NOMO-1 treated with DMSO at 0.1 percent for 48 hours (cell line): ENCODE data around the gene CALHM5.
"Not testable (repeated sequence)": the region's sequence is repeated elsewhere in the genome, so short reads cannot be mapped to it uniquely, and the experiment has no call there.

Source experiments
- DNase-seq: peaks from one replicate; lab custom pipeline; 2025; ENCODE audit not compliant: unreplicated experiment; lab: John Stamatoyannopoulos, UW

CALHM5 gene, protein sequence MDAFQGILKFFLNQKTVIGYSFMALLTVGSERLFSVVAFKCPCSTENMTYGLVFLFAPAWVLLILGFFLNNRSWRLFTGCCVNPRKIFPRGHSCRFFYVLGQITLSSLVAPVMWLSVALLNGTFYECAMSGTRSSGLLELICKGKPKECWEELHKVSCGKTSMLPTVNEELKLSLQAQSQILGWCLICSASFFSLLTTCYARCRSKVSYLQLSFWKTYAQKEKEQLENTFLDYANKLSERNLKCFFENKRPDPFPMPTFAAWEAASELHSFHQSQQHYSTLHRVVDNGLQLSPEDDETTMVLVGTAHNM

DNA sequence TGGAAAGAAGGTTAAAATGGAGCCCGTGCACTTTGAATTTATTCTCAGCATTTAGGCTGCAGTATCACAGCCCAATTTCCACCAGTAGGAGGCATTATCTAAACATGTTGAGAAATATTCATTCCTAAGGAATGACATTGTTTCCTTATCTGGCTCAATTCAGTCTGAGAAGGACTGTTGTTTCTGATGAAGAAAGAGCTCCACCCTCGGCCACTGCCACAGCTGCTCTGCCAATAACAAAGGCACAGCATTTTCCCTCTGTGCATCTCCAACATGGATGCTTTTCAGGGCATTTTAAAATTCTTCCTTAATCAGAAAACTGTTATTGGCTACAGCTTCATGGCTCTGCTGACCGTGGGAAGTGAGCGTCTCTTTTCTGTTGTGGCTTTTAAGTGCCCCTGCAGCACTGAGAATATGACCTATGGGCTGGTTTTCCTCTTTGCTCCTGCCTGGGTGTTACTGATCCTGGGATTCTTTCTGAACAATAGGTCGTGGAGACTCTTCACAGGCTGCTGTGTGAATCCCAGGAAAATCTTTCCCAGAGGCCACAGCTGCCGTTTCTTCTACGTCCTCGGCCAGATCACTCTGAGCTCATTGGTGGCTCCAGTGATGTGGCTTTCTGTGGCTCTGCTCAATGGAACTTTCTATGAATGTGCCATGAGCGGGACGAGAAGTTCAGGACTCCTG, at the start of gene CALHM5:
TSS of gene CALHM5 (plus strand) at position 216 of the 687 bp plus-strand sequence. CDS start at position 274, 58 bp downstream.
- no peak for DNase-seq

DNA sequence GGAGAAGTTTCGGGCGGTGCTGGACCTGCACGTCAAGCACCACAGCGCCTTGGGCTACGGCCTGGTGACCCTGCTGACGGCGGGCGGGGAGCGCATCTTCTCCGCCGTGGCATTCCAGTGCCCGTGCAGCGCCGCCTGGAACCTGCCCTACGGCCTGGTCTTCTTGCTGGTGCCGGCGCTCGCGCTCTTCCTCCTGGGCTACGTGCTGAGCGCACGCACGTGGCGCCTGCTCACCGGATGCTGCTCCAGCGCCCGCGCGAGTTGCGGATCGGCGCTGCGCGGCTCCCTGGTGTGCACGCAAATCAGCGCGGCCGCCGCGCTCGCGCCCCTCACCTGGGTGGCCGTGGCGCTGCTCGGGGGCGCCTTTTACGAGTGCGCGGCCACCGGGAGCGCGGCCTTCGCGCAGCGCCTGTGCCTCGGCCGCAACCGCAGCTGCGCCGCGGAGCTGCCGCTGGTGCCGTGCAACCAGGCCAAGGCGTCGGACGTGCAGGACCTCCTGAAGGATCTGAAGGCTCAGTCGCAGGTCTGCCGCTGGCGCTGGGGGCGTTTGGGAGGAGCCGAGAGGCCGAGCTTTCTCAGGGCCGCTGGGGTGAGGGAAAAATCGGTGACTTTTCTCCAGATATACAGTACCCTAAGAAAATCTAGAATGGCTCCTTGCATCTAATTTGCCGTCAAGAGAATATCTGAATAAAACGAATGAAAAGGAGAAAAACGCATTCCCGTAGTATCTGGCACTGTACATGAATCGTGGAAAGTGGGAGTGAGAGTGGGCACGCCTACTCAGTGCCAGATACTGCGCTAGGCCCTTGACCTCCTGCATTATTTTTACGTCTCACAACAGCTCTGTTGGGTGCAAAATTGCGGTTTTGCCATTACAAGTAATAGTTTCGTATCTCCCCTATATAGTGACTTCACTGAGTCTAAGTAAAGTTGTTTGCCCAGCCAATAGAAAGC, 49.2 kb upstream of the CALHM5 start:
- peak; percentile 55 for DNase-seq

DNA sequence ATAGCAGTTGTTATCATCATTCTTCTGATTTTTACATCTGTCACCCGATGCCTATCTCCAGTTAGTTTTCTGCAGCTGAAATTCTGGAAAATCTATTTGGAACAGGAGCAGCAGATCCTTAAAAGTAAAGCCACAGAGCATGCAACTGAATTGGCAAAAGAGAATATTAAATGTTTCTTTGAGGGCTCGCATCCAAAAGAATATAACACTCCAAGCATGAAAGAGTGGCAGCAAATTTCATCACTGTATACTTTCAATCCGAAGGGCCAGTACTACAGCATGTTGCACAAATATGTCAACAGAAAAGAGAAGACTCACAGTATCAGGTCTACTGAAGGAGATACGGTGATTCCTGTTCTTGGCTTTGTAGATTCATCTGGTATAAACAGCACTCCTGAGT, 48.1 kb upstream of the CALHM5 start:
- DNase-seq = no peak

DNA sequence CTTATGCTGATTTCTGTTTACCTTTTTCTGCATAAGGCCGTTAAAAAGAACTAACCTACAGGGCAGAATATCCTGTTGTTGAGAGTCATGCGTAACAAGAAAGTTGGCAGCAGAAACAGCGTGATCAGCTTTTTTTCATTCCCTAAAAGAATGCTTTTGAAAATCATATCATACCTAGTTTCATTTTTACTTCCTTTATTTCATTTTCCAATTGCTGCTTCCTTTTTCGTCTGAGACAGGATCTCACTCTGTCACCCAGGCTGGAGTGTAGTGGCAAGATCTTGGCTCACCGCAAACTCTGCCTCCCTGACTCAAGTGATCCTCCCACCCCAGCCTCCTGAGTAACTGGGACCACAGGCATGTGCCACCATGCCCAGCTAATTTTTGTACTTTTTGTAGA, 46.2 kb upstream of the CALHM5 start:
- peak; percentile 84 for DNase-seq

DNA sequence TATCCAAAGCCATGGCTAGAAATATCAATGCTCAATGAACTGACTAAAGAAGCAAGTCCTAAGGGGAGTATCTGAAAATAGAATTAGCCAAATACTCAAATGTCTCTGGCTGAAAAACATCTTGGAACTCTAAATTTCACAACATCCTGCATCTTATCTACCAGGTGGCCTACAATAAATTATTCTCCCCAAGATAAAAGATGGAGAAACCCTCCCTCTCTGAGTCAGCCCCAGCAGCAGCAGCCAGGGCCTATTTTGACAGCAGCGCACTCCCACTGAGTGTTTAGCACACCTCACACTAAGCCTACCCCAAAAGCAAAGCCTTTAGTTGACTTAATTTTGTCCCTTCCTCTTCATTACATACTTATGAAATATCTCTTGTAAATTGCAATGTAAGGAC, 44.3 kb upstream of the CALHM5 start:
- no peak for DNase-seq

DNA sequence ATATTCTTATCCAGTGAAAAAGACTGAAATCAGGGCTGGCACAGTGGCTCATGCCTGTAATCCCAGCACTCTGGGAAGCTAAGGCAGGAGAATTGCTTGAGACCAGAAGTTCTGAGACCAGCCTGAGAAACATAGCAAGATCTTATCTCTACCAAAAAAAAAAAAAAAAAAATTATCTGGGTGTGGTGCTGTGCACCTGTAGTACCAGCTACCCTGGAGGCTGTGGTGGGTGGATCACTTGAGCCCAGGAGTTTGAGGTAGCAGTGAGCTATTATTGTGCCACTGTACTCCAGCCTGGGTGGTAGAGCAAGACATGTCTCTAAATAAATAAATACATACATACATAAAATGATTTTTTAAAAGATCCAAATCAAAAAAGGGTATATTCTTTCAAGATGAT, 43.9 kb upstream of the CALHM5 start:
- no peak for DNase-seq

DNA sequence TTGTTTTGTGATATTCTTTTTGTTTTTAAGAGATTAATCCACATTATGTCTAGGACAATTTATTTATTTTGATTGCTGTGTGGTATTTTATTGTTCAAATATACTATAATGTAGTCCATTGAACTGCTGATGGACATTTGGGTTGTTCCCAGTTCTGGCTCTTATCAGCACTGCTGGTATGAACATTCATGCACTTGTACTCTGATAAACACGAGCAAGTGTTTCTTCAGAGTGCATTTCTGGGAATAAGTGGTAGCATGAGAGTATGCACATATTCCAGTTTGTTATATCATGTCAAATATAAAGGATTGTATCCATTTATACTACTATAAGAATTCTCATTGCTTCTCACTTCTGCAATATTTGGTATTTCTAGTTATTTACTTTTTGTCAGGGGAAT, 43.1 kb upstream of the CALHM5 start:
- DNase-seq = no peak

DNA sequence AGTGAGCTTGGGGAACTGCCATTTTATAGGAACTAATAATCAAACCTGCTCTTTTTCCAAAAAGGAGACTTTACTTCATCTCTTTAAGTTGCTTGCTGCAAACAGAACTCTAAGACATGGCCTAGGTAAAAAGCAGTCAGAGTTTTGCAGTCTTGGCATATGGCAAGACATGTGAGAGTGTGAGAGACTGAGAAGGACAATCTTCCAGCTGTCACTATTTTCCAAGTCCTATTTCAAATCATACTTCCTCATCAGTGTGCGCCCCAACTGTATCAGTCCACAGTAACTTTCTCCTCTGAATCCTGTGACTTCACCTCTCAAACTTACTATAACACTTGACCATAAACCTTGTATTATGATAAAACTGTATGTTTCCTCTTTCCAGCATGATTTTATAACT, 39.9 kb upstream of the CALHM5 start:
- DNase-seq = no peak

DNA sequence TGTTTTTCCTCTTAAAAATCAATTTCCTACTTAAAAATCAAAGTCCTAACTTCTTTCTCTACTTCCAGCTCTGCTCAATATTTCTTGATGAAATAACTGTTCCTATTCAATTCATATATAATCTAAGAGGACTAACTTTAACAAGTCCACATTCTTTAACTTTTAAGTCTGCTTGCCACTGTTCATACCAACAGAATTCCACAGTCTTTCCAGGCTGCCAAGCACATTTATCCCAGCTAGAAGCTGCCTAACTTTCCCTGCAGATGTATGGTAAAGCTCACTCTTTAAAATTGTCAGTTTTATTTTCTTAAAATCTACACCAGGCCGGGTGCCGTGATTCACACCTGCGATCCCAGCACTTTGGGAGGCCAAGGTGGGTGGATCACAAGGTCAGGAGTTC, 38.7 kb upstream of the CALHM5 start:
- no peak for DNase-seq

DNA sequence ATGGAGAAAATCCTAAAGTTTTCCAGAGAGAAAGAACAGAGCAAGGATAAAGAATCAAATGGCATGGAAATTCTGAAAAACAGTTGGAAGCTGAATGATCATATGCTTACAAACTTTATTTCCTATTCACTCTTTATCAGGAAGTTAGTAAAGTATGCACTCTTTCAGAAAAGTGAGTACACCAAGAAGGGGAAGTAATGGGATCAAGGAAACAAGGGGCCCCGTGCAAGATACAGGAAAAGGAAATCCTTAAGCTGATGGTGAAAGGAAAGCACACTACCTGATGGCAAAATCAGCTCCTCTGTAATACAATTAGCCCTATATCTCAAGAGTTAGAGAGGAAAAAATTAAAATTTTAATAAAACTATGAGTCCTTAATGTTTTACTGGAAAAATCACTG, 36.3 kb upstream of the CALHM5 start:
- peak; percentile 65 for DNase-seq

DNA sequence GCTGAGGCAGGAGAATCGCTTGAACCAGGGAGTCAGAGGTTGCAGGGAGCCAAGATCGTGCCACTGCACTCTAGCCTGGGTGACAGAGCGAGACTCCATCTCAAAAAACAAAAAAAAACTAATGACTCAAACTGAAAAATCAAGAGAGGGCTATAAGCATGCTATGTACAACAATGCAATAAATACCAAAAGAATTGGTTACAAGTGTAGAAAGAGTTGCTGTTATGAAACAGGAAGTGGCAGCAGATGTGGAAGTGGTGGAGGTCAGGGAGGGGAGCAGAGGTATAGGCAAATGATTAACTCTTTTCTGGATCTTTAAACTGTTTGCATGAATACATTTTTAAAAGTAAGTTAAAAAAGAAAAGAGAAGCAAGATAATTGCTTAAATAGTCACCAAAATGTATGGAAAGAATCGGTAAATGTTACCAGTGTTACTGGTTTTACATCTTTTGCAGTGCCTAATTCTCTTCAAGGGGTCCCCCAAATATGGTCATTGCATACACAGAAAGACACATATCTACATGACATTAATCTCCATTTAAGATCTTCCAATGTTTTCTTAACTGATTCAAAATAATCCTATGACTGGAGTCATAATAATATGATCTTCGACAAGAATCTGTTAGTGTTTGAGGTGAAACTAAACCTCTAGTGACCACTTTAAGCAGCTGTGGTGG, 35.3 kb upstream of the CALHM5 start:
- DNase-seq = peak; percentile 88

DNA sequence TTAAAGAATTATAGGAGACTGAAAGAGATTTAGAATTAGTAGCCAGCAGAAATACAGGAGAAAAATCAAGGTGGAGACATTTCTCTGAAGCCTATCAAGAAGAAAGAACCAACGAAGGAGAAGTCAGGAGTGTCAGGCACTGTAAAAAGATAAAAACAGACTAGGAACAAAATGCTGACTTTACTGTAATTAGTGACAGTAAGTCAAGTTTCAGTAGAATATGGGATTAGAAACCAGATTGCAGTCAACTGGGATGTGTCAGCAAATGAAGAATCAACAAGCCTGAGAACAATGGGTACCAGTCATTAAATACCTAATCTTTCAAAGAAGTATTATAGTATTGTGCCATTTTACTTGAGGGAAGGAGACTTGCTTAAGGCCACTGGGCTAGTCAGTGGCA, 28.7 kb upstream of the CALHM5 start:
- no peak for DNase-seq

DNA sequence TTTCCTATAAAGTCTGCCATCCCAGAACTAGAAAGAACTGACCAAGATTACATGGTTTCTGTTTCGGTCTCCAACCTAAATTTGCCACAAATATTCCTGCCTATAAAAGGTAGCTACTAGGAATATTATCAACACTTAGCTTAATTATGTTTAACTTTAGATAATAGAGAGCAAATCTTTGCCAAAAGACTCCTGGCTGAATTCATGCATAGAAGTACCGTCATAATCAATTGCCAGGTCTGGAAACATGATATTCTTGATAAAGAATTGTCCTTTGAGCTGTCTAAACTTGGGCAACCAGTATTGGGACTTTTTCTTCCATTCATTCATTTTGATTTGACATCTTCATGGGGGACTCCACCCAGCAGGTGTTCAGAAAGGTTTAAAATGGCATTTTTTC, 27.8 kb upstream of the CALHM5 start:
- no peak for DNase-seq

DNA sequence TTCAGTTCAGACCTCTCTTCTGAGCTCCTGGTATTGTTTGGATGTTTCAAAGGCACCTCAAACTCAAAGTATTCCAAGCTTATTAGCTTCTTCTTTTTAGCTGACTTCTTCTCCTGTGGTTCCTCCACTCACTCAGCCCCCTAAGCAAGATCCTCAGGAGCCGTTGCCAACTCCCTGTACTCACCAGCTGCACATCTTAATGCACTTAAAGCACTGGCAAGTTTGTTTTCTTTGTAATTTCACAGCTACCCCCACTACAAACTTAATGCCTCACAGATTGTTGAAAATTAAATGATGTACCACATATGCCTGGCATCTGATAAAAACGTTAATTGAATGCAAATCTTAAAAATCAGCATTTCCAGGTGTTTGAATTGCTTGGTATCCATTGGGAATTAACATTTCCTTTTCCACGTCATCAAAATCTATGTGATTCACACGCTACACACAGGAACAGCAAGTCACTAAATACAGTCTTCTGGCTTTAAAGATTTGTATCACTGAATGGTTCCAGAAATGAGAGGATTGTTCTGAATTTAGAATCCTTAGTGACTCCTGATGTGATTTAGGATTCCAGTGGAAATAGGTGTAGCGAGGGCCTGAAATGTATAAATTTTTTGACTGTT, 25.8 kb upstream of the CALHM5 start:
- DNase-seq = no peak

DNA sequence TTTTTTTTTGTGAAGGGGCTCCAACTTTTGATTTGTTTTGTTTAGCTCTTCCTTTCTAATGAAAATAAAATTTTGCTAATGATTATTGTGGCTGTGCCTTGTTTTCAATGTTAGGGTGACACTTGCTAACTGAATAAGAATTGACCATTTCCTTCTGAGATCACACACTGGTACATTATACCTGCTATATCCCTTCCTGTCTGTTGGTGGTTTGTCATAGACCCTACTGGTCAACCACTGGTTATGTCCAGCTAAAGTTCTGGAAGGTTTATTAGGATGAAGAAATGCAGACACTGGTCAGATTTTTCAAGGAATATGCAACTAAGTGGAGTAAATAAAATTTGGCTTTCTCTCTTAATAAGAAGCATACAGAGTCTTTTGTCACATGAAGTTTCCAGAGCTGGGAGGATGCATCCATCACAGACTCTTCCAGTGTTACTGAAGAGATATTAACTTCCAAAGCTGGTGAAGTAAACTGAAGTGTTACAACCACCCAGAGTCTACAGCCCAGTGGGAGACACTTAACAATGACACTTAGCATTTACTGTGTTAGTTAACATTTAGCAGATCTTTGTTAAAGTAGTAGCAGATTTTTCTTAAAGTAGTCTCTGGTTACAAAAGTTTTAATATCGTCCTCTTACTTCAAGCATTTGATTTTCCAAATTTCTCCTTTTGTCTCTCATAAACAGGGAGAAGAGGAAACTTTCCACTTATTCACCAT, 19.7 kb upstream of the CALHM5 start:
- no peak for DNase-seq

DNA sequence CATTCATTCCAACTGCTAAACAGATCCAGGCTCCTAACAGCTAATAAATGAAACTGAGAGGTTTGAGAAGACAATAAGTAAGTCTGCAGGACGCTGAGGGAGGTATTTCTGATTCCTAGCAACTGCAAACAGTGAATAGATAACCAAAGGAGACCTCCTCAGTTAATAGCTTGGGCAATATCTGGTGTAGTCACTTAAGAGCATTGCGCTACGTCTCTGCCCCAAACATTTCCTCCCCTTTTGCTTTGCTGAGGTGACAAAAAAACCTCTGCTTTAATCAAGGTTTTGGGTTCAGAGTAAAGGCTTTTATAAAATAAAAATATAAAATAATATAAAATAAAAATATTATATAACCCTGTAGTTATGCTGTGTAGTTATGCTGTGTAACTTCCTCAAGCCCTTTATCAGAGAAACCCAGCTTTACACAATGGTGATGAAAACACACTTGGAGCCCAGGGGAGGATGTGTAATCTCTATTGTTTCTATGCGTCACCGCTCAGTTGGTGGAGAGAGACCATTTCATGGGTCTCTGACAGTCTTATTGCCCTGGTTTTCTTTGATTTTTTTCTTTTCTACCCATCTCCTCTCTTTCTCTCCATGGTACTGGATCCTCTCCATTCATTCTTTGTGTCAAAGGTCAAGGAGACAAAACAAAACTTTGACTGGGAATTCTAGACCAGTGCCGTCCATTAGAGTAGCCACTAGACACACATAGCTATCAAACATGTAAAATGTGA, 18.9 kb upstream of the CALHM5 start:
- peak; percentile 23 for DNase-seq

DNA sequence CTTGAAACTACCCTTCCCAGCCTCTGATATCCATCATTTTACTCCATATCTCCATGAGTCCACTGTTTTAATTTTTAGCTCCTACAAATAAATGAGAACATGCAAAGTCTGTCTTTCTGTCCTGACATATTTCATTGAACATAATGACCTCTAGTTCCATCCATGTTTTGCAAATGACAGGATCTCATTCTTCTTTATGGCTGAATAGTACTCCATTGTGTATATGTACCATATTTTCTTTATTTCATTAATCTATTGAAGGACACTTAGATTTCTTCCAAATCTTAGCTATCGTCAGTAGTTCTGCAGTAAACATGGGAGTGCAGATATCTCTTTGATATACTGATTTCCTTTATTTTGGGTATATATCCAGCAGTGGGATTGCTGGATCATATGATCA, 16.3 kb upstream of the CALHM5 start:
- DNase-seq = not testable (repeated sequence)

DNA sequence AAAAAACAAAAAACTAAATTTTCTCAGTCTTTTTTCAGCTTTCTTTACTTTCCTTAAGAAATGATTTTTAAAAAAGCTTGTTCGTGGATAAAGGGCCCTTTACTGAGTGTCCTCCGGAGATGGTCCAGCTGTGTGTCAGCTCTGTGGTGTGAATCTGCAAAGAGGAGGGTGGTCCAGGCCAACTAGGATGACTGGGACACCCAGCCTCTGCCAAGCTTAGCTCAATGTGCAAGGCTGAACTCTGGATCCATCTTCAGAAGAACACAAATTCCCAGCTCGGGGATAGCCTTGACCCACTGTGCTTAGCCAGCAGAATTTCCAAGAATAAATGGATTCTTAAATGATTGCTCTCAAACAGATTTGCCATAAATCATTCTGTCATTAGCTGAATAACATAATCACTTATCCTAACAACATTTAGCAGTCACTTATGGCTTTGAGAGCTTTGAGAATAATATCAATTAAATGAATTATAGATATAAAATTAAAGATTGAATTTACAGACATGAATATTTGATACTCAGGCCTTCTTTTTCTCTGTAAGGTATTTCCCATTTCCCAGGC, 14.2 kb upstream of the CALHM5 start:
- no peak for DNase-seq

DNA sequence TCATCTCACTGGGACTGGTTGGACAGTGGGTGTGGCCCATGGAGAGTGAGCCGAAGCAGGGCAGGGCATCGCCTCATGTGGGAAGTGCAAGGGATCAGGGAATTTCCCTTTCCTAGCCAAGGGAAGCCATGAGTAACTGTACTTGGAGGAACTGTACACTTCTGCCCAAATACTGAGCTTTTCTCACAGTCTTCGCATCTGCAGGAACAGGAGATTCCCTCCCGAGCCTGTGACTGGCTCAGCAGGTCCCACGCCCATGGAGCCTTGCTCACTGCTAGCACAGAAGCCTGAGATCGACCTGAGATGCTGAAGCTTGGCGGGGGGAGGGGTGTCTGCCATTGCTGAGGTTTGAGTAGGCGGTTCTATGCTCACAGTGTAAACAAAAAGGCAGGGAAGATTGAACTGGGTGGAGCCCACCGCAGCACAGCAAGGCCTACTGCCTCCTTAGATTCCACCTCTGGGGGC, 10.4 kb upstream of the CALHM5 start:
- no peak for DNase-seq
